ENCODE measurements around the gene GNE.

- TF ChIP-seq POLR2A (IDR thresholded peaks at IDR 0.05) = no peak
- TF ChIP-seq CTCF (IDR thresholded peaks at IDR 0.05) = no peak
These were observed 20.0 kb upstream of the GNE start for GRCh38 chr9:36278243-36278642.
